ENCODE results near the gene EIF4E2.

DNA sequence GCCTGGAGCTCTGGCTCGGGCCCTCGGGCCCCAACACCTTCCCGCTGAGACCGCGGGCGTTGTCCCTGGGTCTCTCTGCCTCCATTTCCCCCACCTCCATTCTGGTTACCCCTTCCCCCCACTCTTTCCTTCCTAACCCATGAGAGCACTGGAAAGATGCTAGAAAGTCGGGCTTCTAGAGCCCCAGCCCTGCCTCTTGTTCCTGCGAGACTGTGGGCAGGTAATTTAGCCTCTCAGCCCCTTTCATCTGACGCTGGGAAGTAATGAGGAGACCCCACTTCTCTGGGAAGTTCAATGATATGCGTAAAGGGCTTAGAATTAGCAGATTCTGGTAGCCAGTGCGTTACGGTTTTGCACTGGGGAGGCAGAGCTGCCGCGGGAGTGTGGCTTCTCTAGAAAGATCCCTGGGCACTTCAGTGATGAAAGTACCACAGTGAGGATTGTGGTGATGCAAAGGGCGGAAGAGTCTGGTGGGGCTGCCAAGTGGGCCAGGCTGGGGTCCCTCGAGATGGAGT is 46.6 kb upstream of the EIF4E2 start:
- TF ChIP-seq, protein P1, sequence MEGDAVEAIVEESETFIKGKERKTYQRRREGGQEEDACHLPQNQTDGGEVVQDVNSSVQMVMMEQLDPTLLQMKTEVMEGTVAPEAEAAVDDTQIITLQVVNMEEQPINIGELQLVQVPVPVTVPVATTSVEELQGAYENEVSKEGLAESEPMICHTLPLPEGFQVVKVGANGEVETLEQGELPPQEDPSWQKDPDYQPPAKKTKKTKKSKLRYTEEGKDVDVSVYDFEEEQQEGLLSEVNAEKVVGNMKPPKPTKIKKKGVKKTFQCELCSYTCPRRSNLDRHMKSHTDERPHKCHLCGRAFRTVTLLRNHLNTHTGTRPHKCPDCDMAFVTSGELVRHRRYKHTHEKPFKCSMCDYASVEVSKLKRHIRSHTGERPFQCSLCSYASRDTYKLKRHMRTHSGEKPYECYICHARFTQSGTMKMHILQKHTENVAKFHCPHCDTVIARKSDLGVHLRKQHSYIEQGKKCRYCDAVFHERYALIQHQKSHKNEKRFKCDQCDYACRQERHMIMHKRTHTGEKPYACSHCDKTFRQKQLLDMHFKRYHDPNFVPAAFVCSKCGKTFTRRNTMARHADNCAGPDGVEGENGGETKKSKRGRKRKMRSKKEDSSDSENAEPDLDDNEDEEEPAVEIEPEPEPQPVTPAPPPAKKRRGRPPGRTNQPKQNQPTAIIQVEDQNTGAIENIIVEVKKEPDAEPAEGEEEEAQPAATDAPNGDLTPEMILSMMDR (IDR thresholded peaks at IDR 0.05; ENCODE audit: extremely low read depth in 1 of 2, insufficient read depth in 1 of 2, low read depth in 1 of 2, low read length in 2 of 2) = no peak
- TF ChIP-seq POLR2AphosphoS5 (IDR thresholded peaks at IDR 0.05; ENCODE audit: insufficient read depth, low read depth, low read length) = no peak
- TF ChIP-seq EZH2 (IDR thresholded peaks at IDR 0.05; ENCODE audit: borderline replicate concordance, low read depth, low read length, severe bottlenecking) = peak; percentile 85
- no peak for TF ChIP-seq POLR2A (IDR thresholded peaks at IDR 0.05; ENCODE audit: low read depth, low read length)

All from endothelial cell of umbilical vein (primary cell).